GM23338 (cell line): ENCODE results near the gene EIF2A. TPM values are rescaled to one million over a fixed set of nuclear protein-coding genes. Genes with fewer than 3 reads are reported as not detected.

Source experiments
- ATAC-seq: fragments of 200-7000 bp; cut with Tn5 transposase; 3 replicates; pipeline ENCODE4 v1.9.1; 2020
- DNase-seq: peaks from one replicate; pipeline ENCODE4 v3.0.0-alpha.2; 2015; ENCODE audit warnings: low spot score
- H2AFZ ChIP-seq: fragments of 200-600 bp; sonication (generic); 2 replicates; pipeline ENCODE4 v1.8.0; 2016; ENCODE audit warnings: antibody characterized with exemption, mild to moderate bottlenecking, moderate library complexity
- H3F3A ChIP-seq: fragments of 200-600 bp; sonication (generic); replicated peaks from 2 replicates; pipeline ENCODE4 v1.8.0; 2017; ENCODE audit warnings: antibody characterized with exemption, mixed run types, low read depth
- H3K27ac ChIP-seq: fragments of 200-600 bp; sonication (generic); 2 replicates; pipeline ENCODE4 v1.6.1; 2016; ENCODE audit warnings: low read depth
- H3K27me3 ChIP-seq: fragments of 200-600 bp; sonication (generic); 2 replicates; pipeline ENCODE4 v1.8.0; 2016; ENCODE audit warnings: mild to moderate bottlenecking, mixed run types, moderate library complexity; ENCODE audit not compliant: insufficient read depth
- H3K36me3 ChIP-seq: fragments of 200-600 bp; sonication (generic); 2 replicates; pipeline ENCODE4 v1.8.0; 2016; ENCODE audit warnings: mild to moderate bottlenecking; ENCODE audit not compliant: insufficient read depth
- H3K4me1 ChIP-seq: fragments of 200-600 bp; sonication (generic); 2 replicates; pipeline ENCODE4 v1.8.0; 2016; ENCODE audit warnings: mild to moderate bottlenecking, moderate library complexity; ENCODE audit not compliant: insufficient read depth
- H3K4me2 ChIP-seq: fragments of 200-600 bp; sonication (generic); 2 replicates; pipeline ENCODE4 v1.7.1; 2017; ENCODE audit warnings: mixed run types
- H3K4me3 ChIP-seq: fragments of 200-600 bp; sonication (generic); 2 replicates; pipeline ENCODE4 v1.6.1; 2016; ENCODE audit warnings: mixed run types
- H3K79me2 ChIP-seq: fragments of 200-600 bp; sonication (generic); replicated peaks from 2 replicates; pipeline ENCODE4 v1.8.0; 2017; ENCODE audit warnings: mild to moderate bottlenecking; ENCODE audit not compliant: insufficient read depth
- H3K9me2 ChIP-seq: fragments of 200-600 bp; sonication (generic); 2 replicates; pipeline ENCODE4 v1.8.0; 2017; ENCODE audit not compliant: insufficient read depth
- H4K20me1 ChIP-seq: fragments of 200-600 bp; sonication (generic); replicated peaks from 2 replicates; pipeline ENCODE4 v1.8.0; 2017; ENCODE audit warnings: mild to moderate bottlenecking; ENCODE audit not compliant: insufficient read depth
- H3K27ac Mint-ChIP-seq: 2 replicates; pipeline ENCODE4 v1.8.0; 2020; ENCODE audit warnings: inconsistent platforms, mild to moderate bottlenecking, moderate library complexity, mixed read lengths
- H3K27me3 Mint-ChIP-seq: 3 replicates; pipeline ENCODE4 v1.8.0; 2022; ENCODE audit warnings: low read depth, mild to moderate bottlenecking, moderate library complexity, mixed read lengths, inconsistent platforms; ENCODE audit not compliant: insufficient read depth, poor library complexity
- H3K36me3 Mint-ChIP-seq: 3 replicates; pipeline ENCODE4 v1.8.0; 2021; ENCODE audit warnings: low read depth, mild to moderate bottlenecking, inconsistent platforms, moderate library complexity, mixed read lengths
- H3K4me1 Mint-ChIP-seq: 3 replicates; pipeline ENCODE4 v1.8.0; 2020; ENCODE audit warnings: mild to moderate bottlenecking, inconsistent platforms, mixed read lengths
- H3K4me3 Mint-ChIP-seq: 3 replicates; pipeline ENCODE4 v1.8.0; 2021; ENCODE audit warnings: moderate library complexity, mild to moderate bottlenecking, inconsistent platforms, mixed read lengths
- H3K9me3 Mint-ChIP-seq: 3 replicates; pipeline ENCODE4 v1.8.0; 2020; ENCODE audit warnings: moderate library complexity, mild to moderate bottlenecking, inconsistent platforms, mixed read lengths
- CREB1 ChIP-seq: fragments of 250-450 bp; sonication (Bioruptor Pico); IDR thresholded peaks from 2 replicates; pipeline ENCODE4 v1.5.0; 2020; ENCODE audit warnings: low read depth, mild to moderate bottlenecking, moderate library complexity
- EZH2 ChIP-seq: fragments of 200-600 bp; sonication (generic); IDR thresholded peaks from one replicate; pipeline ENCODE4 v1.8.0; 2017; ENCODE audit warnings: antibody characterized with exemption, mild to moderate bottlenecking, low read depth; ENCODE audit not compliant: unreplicated experiment
- EZH2phosphoT487 ChIP-seq: fragments of 200-600 bp; sonication (generic); IDR thresholded peaks from one replicate; pipeline ENCODE4 v1.8.1; 2018; ENCODE audit warnings: antibody characterized with exemption; ENCODE audit not compliant: unreplicated experiment
- JUNB ChIP-seq: IDR thresholded peaks from one replicate; pipeline ENCODE4 v1.6.1; 2016; ENCODE audit warnings: antibody characterized with exemption; ENCODE audit not compliant: unreplicated experiment
- NANOG ChIP-seq: IDR thresholded peaks from 2 replicates; pipeline ENCODE4 v1.6.1; 2016; ENCODE audit warnings: antibody characterized with exemption, borderline replicate concordance
- POLR2AphosphoS5 ChIP-seq: IDR thresholded peaks from 2 replicates; pipeline ENCODE4 v1.6.1; 2016; ENCODE audit warnings: antibody characterized with exemption, low read depth
- STAT1 ChIP-seq: IDR thresholded peaks from one replicate; pipeline ENCODE4 v1.6.1; 2016; ENCODE audit warnings: antibody characterized with exemption; ENCODE audit not compliant: unreplicated experiment
- ZNF114 ChIP-seq: fragments of 250-450 bp; sonication (Bioruptor Pico); IDR thresholded peaks from 2 replicates; pipeline ENCODE4 v1.5.0; 2020; ENCODE audit warnings: mild to moderate bottlenecking, moderate library complexity
- ZNF331 ChIP-seq: fragments of 250-450 bp; sonication (Bioruptor Pico); IDR thresholded peaks from 2 replicates; pipeline ENCODE4 v1.5.0; 2020; ENCODE audit warnings: low read depth, mild to moderate bottlenecking, moderate library complexity
- polyA plus RNA-seq: library from polyadenylated mRNA; unstranded; fragments of >200 nt; fragmentation: Nextera tagmentation; extraction: Ambion mirVana; gene quantifications from 2 replicates; pipeline ENCODE4 v1.2.1, GENCODE V29; 2016
- total RNA-seq: library from RNA; depleted of rRNA; stranded (reverse); fragments of >200 nt; shearing (Covaris generic); gene quantifications from 2 replicates; pipeline ENCODE4 v1.2.3, GENCODE V29; 2014
- TF ChIP-seq, protein P1 (sequence below): IDR thresholded peaks from one replicate; pipeline ENCODE4 v1.6.1; 2018; ENCODE audit warnings: antibody characterized with exemption; ENCODE audit not compliant: unreplicated experiment
- TF ChIP-seq, protein P2 (sequence below), 2 experiments: fragments of 200-600 bp in 1 of 2; sonication (generic) in 1 of 2; conservative IDR thresholded peaks; 2 replicates each; pipeline versions ENCODE4 v1.5.1 to v1.6.1; 2016 to 2017; ENCODE audit warnings: antibody characterized with exemption in 2 of 2, low read depth in 2 of 2, mild to moderate bottlenecking in 2 of 2, moderate library complexity in 1 of 2
- TF ChIP-seq, protein P3 (sequence below): fragments of 250-450 bp; sonication (Bioruptor Pico); IDR thresholded peaks from 2 replicates; pipeline ENCODE4 v1.5.0; 2020; ENCODE audit warnings: mild to moderate bottlenecking, moderate library complexity
- TF ChIP-seq, protein P4 (sequence below): IDR thresholded peaks from 2 replicates; pipeline ENCODE4 v1.6.1; 2016; ENCODE audit warnings: antibody characterized with exemption

Gene EIF2A
- total and polyA plus RNA-seq, 2 experiments from 2014 or later, result 95.2 to 153 TPM

DNA sequence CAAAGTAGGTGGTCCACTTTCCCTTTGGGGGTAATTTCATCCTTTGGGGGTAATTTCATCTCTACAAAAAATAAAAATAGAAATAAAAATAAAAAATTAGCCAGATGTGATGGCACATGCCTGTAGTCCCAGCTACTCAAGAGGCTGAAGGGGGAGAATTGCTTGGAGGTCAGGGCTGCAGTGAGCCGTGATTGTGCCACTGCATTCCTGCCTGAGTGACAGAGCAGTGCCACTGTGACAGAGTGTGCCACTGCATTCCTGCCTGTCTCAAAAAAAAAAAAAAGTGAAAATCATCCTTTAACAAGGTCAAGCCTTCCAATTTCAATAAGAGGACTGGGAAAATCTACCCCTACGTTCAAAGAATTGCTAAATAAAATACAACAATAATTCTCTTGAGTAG lies 23.0 kb upstream of the EIF2A start:
- Mint-ChIP-seq H3K36me3 (peaks cover 4% of the 10 kb centered on the region; the same call in 1 of the 3 replicates), H3K4me3 (no peak overlapping the region), H3K9me3 (peaks cover 3% of the 10 kb centered on the region; the same call in 2 of the 3 replicates), H3K4me1 (peaks cover 24% of the 10 kb centered on the region), H3K27ac (no peak overlapping the region), H3K27me3 (peaks cover 4% of the 10 kb centered on the region)
- Histone ChIP-seq H3F3A (no peaks in the 10 kb centered on the region), H2AFZ (no peak overlapping the region), H4K20me1 (no peaks in the 10 kb centered on the region), H3K79me2 (no peaks in the 10 kb centered on the region), H3K27ac (no peak overlapping the region), H3K4me2 (no peak overlapping the region), H3K36me3 (no peaks in the 10 kb centered on the region), H3K4me3 (no peak overlapping the region), H3K27me3 (no peaks in the 10 kb centered on the region), H3K9me2 (no peaks in the 10 kb centered on the region), H3K4me1 (peaks cover 16% of the 10 kb centered on the region; the same call in 1 of the 2 replicates)
- DNase-seq (no peak), ATAC-seq (no peak)
- TF ChIP-seq, protein P1, sequence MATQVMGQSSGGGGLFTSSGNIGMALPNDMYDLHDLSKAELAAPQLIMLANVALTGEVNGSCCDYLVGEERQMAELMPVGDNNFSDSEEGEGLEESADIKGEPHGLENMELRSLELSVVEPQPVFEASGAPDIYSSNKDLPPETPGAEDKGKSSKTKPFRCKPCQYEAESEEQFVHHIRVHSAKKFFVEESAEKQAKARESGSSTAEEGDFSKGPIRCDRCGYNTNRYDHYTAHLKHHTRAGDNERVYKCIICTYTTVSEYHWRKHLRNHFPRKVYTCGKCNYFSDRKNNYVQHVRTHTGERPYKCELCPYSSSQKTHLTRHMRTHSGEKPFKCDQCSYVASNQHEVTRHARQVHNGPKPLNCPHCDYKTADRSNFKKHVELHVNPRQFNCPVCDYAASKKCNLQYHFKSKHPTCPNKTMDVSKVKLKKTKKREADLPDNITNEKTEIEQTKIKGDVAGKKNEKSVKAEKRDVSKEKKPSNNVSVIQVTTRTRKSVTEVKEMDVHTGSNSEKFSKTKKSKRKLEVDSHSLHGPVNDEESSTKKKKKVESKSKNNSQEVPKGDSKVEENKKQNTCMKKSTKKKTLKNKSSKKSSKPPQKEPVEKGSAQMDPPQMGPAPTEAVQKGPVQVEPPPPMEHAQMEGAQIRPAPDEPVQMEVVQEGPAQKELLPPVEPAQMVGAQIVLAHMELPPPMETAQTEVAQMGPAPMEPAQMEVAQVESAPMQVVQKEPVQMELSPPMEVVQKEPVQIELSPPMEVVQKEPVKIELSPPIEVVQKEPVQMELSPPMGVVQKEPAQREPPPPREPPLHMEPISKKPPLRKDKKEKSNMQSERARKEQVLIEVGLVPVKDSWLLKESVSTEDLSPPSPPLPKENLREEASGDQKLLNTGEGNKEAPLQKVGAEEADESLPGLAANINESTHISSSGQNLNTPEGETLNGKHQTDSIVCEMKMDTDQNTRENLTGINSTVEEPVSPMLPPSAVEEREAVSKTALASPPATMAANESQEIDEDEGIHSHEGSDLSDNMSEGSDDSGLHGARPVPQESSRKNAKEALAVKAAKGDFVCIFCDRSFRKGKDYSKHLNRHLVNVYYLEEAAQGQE, result no peak
- no peak for TF ChIP-seq ZNF114 (CRISPR knock-in tag)
- no peak for TF ChIP-seq POLR2AphosphoS5
- no peak for TF ChIP-seq JUNB
- no peak for TF ChIP-seq NANOG
- TF ChIP-seq, protein P2, sequence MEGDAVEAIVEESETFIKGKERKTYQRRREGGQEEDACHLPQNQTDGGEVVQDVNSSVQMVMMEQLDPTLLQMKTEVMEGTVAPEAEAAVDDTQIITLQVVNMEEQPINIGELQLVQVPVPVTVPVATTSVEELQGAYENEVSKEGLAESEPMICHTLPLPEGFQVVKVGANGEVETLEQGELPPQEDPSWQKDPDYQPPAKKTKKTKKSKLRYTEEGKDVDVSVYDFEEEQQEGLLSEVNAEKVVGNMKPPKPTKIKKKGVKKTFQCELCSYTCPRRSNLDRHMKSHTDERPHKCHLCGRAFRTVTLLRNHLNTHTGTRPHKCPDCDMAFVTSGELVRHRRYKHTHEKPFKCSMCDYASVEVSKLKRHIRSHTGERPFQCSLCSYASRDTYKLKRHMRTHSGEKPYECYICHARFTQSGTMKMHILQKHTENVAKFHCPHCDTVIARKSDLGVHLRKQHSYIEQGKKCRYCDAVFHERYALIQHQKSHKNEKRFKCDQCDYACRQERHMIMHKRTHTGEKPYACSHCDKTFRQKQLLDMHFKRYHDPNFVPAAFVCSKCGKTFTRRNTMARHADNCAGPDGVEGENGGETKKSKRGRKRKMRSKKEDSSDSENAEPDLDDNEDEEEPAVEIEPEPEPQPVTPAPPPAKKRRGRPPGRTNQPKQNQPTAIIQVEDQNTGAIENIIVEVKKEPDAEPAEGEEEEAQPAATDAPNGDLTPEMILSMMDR (conservative IDR thresholded peaks at IDR 0.05; ENCODE audit: low read depth in 2 of 2), result no peak
- TF ChIP-seq EZH2, result no peak
- no peak for TF ChIP-seq ZNF331 (CRISPR knock-in tag)
- TF ChIP-seq, protein P3, sequence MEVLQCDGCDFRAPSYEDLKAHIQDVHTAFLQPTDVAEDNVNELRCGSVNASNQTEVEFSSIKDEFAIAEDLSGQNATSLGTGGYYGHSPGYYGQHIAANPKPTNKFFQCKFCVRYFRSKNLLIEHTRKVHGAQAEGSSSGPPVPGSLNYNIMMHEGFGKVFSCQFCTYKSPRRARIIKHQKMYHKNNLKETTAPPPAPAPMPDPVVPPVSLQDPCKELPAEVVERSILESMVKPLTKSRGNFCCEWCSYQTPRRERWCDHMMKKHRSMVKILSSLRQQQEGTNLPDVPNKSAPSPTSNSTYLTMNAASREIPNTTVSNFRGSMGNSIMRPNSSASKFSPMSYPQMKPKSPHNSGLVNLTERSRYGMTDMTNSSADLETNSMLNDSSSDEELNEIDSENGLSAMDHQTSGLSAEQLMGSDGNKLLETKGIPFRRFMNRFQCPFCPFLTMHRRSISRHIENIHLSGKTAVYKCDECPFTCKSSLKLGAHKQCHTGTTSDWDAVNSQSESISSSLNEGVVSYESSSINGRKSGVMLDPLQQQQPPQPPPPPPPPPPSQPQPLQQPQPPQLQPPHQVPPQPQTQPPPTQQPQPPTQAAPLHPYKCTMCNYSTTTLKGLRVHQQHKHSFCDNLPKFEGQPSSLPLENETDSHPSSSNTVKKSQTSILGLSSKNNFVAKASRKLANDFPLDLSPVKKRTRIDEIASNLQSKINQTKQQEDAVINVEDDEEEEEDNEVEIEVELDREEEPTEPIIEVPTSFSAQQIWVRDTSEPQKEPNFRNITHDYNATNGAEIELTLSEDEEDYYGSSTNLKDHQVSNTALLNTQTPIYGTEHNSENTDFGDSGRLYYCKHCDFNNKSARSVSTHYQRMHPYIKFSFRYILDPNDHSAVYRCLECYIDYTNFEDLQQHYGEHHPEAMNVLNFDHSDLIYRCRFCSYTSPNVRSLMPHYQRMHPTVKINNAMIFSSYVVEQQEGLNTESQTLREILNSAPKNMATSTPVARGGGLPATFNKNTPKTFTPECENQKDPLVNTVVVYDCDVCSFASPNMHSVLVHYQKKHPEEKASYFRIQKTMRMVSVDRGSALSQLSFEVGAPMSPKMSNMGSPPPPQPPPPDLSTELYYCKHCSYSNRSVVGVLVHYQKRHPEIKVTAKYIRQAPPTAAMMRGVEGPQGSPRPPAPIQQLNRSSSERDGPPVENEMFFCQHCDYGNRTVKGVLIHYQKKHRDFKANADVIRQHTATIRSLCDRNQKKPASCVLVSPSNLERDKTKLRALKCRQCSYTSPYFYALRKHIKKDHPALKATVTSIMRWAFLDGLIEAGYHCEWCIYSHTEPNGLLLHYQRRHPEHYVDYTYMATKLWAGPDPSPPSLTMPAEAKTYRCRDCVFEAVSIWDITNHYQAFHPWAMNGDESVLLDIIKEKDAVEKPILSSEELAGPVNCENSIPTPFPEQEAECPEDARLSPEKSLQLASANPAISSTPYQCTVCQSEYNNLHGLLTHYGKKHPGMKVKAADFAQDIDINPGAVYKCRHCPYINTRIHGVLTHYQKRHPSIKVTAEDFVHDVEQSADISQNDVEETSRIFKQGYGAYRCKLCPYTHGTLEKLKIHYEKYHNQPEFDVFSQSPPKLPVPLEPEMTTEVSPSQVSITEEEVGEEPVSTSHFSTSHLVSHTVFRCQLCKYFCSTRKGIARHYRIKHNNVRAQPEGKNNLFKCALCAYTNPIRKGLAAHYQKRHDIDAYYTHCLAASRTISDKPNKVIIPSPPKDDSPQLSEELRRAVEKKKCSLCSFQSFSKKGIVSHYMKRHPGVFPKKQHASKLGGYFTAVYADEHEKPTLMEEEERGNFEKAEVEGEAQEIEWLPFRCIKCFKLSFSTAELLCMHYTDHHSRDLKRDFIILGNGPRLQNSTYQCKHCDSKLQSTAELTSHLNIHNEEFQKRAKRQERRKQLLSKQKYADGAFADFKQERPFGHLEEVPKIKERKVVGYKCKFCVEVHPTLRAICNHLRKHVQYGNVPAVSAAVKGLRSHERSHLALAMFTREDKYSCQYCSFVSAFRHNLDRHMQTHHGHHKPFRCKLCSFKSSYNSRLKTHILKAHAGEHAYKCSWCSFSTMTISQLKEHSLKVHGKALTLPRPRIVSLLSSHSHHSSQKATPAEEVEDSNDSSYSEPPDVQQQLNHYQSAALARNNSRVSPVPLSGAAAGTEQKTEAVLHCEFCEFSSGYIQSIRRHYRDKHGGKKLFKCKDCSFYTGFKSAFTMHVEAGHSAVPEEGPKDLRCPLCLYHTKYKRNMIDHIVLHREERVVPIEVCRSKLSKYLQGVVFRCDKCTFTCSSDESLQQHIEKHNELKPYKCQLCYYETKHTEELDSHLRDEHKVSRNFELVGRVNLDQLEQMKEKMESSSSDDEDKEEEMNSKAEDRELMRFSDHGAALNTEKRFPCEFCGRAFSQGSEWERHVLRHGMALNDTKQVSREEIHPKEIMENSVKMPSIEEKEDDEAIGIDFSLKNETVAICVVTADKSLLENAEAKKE, result no peak
- no peak for TF ChIP-seq CREB1 (CRISPR knock-in tag)
- TF ChIP-seq STAT1, result no peak
- TF ChIP-seq EZH2phosphoT487, result no peak
- TF ChIP-seq, protein P4, sequence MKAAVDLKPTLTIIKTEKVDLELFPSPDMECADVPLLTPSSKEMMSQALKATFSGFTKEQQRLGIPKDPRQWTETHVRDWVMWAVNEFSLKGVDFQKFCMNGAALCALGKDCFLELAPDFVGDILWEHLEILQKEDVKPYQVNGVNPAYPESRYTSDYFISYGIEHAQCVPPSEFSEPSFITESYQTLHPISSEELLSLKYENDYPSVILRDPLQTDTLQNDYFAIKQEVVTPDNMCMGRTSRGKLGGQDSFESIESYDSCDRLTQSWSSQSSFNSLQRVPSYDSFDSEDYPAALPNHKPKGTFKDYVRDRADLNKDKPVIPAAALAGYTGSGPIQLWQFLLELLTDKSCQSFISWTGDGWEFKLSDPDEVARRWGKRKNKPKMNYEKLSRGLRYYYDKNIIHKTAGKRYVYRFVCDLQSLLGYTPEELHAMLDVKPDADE, result no peak
